ENCODE results near the gene NRSN1. TPM values are rescaled to one million over a fixed set of nuclear protein-coding genes. Genes with fewer than 3 reads are reported as not detected.
"Not testable (repeated sequence)": the region's sequence is repeated elsewhere in the genome, so short reads cannot be mapped to it uniquely, and the experiment has no call there.

Gene NRSN1
- total RNA-seq, 1 experiment from 2014 or later: not detected

- no peak for DNase-seq (ENCODE audit: low read depth, low spot score)
- in situ Hi-C loops (cut with HindIII; ENCODE audit: low pct_unique_long_range_greater_than_20kb, low sequenced_read_pairs): no loop called here
Measured at GRCh38 chr6:24127316-24127715, 1.3 kb downstream of the NRSN1 start.

- DNase-seq (ENCODE audit: low read depth, low spot score): no peak
- in situ Hi-C loops (cut with HindIII; ENCODE audit: low pct_unique_long_range_greater_than_20kb, low sequenced_read_pairs): no loop called here
Measured at GRCh38 chr6:24131751-24132150, 5.7 kb downstream of the NRSN1 start.

GRCh38 chr6:24139080-24139479, 13.1 kb downstream of the NRSN1 start:
- in situ Hi-C loops (cut with HindIII; ENCODE audit: low pct_unique_long_range_greater_than_20kb, low sequenced_read_pairs): no loop called here
- DNase-seq (ENCODE audit: low read depth, low spot score): no peak

- in situ Hi-C loops (cut with HindIII; ENCODE audit: low pct_unique_long_range_greater_than_20kb, low sequenced_read_pairs): no loop called here
- no peak for DNase-seq (ENCODE audit: low read depth, low spot score)
Measured at GRCh38 chr6:24139639-24140038, 13.6 kb downstream of the NRSN1 start.

GRCh38 chr6:24140591-24140990, 14.6 kb downstream of the NRSN1 start:
- in situ Hi-C loops (cut with HindIII; ENCODE audit: low pct_unique_long_range_greater_than_20kb, low sequenced_read_pairs): no loop called here
- DNase-seq (ENCODE audit: low read depth, low spot score): no peak

- DNase-seq (ENCODE audit: low read depth, low spot score); in situ Hi-C loops (cut with HindIII; ENCODE audit: low pct_unique_long_range_greater_than_20kb, low sequenced_read_pairs): not testable (repeated sequence)
Measured at GRCh38 chr6:24142733-24143132, 16.7 kb downstream of the NRSN1 start.

- DNase-seq (ENCODE audit: low read depth, low spot score): no peak
- in situ Hi-C loops (cut with HindIII; ENCODE audit: low pct_unique_long_range_greater_than_20kb, low sequenced_read_pairs): no loop called here
Measured at GRCh38 chr6:24145690-24146131, 19.7 kb downstream of the NRSN1 start.

GRCh38 chr6:24146871-24147270, 20.9 kb downstream of the NRSN1 start:
- in situ Hi-C loops (cut with HindIII; ENCODE audit: low pct_unique_long_range_greater_than_20kb, low sequenced_read_pairs): no loop called here
- no peak for DNase-seq (ENCODE audit: low read depth, low spot score)

GRCh38 chr6:24147511-24148153, 21.6 kb downstream of the NRSN1 start:
- DNase-seq (ENCODE audit: low read depth, low spot score): no peak
- in situ Hi-C loops (cut with HindIII; ENCODE audit: low pct_unique_long_range_greater_than_20kb, low sequenced_read_pairs): no loop called here

GRCh38 chr6:24148154-24148570, 22.1 kb downstream of the NRSN1 start:
- DNase-seq (ENCODE audit: low read depth, low spot score): no peak
- in situ Hi-C loops (cut with HindIII; ENCODE audit: low pct_unique_long_range_greater_than_20kb, low sequenced_read_pairs): no loop called here

- DNase-seq (ENCODE audit: low read depth, low spot score): no peak
- in situ Hi-C loops (cut with HindIII; ENCODE audit: low pct_unique_long_range_greater_than_20kb, low sequenced_read_pairs): no loop called here
Measured at GRCh38 chr6:24148684-24149083, 22.7 kb downstream of the NRSN1 start.

GRCh38 chr6:24149296-24149695, 23.3 kb downstream of the NRSN1 start:
- no peak for DNase-seq (ENCODE audit: low read depth, low spot score)
- in situ Hi-C loops (cut with HindIII; ENCODE audit: low pct_unique_long_range_greater_than_20kb, low sequenced_read_pairs): no loop called here

GRCh38 chr6:24149836-24150235, 23.8 kb downstream of the NRSN1 start:
- no peak for DNase-seq (ENCODE audit: low read depth, low spot score)
- in situ Hi-C loops (cut with HindIII; ENCODE audit: low pct_unique_long_range_greater_than_20kb, low sequenced_read_pairs): no loop called here

GRCh38 chr6:24152014-24152413, 26.0 kb downstream of the NRSN1 start:
- DNase-seq (ENCODE audit: low read depth, low spot score): no peak
- in situ Hi-C loops (cut with HindIII; ENCODE audit: low pct_unique_long_range_greater_than_20kb, low sequenced_read_pairs): no loop called here

- no peak for DNase-seq (ENCODE audit: low read depth, low spot score)
- in situ Hi-C loops (cut with HindIII; ENCODE audit: low pct_unique_long_range_greater_than_20kb, low sequenced_read_pairs): no loop called here
Measured at GRCh38 chr6:24154121-24154520, 28.1 kb downstream of the NRSN1 start.

GRCh38 chr6:24157886-24158285, 31.9 kb downstream of the NRSN1 start:
- in situ Hi-C loops (cut with HindIII; ENCODE audit: low pct_unique_long_range_greater_than_20kb, low sequenced_read_pairs): no loop called here
- no peak for DNase-seq (ENCODE audit: low read depth, low spot score)

- in situ Hi-C loops (cut with HindIII; ENCODE audit: low pct_unique_long_range_greater_than_20kb, low sequenced_read_pairs): no loop called here
Measured at GRCh38 chr6:24183584-24183983, 57.6 kb downstream of the NRSN1 start.

GRCh38 chr6:24186349-24186748, 60.3 kb downstream of the NRSN1 start:
- in situ Hi-C loops (cut with HindIII; ENCODE audit: low pct_unique_long_range_greater_than_20kb, low sequenced_read_pairs): no loop called here
- no peak for DNase-seq (ENCODE audit: low read depth, low spot score)

More at GRCh38 chr6:24183584-24183983, 57.6 kb downstream of the NRSN1 start:
- DNase-seq (ENCODE audit: low read depth, low spot score): no peak

GRCh38 chr6:24187965-24188577, 62.1 kb downstream of the NRSN1 start:
- in situ Hi-C loops (cut with HindIII; ENCODE audit: low pct_unique_long_range_greater_than_20kb, low sequenced_read_pairs): no loop called here
- DNase-seq (ENCODE audit: low read depth, low spot score): no peak

Data from SK-MEL-5 (cell line).